VCaP (cell line): ENCODE data around the gene URI1.

Source experiments
- H3K27ac ChIP-seq: fragments of 450-650 bp; 2 replicates; pipeline ENCODE4 v1.5.1; 2017
- TF ChIP-seq, protein P1 (sequence below): fragments of 450-650 bp; conservative IDR thresholded peaks from 2 replicates; pipeline ENCODE4 v1.5.1; 2017; ENCODE audit warnings: mild to moderate bottlenecking, moderate library complexity

Gene URI1

DNA sequence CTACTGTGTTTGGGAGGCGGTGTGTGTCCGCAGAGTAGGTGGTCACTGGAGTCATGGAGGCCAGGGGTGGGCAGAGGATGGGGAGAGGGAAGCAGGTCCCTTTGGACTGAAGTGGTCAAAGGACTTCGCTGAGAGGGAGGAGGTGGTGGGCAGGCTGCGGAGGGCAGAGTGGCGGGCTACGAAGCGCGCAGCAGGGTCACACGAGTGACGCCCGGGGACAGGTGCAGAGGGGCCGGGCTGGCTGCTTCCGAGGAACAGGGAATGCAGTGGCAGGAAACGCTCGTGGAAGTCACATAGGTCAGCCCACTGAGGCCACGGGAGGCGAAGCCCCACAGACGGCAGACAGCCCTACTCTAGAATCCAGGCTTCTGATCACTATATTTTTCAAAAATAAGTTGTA, 111.5 kb downstream of the URI1 start:
- TF ChIP-seq, protein P1, sequence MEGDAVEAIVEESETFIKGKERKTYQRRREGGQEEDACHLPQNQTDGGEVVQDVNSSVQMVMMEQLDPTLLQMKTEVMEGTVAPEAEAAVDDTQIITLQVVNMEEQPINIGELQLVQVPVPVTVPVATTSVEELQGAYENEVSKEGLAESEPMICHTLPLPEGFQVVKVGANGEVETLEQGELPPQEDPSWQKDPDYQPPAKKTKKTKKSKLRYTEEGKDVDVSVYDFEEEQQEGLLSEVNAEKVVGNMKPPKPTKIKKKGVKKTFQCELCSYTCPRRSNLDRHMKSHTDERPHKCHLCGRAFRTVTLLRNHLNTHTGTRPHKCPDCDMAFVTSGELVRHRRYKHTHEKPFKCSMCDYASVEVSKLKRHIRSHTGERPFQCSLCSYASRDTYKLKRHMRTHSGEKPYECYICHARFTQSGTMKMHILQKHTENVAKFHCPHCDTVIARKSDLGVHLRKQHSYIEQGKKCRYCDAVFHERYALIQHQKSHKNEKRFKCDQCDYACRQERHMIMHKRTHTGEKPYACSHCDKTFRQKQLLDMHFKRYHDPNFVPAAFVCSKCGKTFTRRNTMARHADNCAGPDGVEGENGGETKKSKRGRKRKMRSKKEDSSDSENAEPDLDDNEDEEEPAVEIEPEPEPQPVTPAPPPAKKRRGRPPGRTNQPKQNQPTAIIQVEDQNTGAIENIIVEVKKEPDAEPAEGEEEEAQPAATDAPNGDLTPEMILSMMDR: no peak
- H3K27ac ChIP-seq: no peak overlapping the region

DNA sequence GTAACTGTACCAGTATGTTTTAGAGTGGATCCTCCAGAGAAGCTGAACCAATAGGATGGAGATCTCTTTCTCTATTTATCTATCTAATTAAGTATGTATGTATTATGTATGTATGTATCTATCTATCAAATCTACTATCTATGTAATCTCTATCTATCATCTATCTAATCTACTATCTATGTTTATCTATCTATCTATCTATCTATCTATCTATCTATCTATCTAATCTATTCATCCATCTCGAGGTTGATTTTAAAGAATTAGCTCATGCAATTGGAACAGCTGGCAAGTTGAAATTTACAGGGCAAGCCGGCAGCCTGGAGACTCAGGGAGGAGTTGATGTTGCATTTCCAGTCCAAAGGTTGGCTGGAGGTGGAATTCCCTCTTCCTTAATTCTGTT, 112.2 kb downstream of the URI1 start:
- H3K27ac ChIP-seq: no peak overlapping the region
- TF ChIP-seq, protein P1: no peak

DNA sequence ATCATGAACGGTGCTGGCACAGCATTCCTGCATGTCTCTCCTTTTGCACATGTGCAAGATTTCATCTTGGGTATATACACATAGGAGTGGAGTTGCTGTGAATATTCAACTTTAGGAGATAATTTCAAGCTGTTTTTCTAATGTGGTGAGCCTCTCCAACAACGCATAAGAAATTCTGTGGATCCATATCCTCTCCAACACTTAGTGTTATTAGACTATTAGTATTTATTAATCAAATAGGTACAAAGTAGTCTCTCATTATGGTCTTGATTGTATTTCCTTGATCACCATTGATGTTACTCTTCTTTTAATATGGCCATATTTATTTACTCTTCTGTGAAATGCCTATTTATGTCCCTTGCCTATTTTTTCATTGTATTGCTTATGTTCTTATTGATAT, 114.5 kb downstream of the URI1 start:
- H3K27ac ChIP-seq: no peak overlapping the region
- TF ChIP-seq, protein P1: no peak

DNA sequence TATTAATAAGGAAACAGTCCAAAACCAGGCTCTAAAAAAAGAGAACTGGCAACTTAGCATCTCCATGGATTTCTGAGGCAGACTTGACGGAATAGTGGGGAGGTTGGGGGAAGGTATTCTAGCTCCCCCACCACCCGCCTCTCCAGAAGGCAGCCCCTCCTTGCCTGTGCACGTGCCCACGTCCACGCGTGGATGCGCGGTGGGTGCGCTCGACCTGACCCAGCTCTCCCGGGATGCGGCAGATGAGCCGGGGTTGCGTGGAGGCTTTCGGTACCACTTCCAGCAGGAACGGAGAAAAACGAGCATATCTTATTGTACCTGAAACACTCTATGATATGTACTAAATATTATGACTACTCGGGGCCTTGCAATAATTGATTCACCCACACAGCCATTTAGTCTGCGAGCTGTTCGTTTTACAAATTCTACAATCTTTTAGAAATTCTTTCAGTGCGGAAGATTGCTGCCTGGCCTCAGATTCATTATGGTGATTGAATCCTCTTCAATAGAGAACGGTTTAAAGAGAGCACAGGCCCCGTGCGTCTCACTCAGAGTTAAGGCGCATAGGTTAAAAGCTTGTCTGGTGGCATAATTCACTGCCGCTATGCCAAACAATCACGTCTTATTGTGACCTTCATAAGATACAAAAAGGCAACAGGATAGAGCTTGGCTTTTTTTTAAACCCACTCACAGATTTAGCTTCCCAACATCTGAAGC, 117.9 kb downstream of the URI1 start:
- H3K27ac ChIP-seq: no peak overlapping the region
- TF ChIP-seq, protein P1: no peak

DNA sequence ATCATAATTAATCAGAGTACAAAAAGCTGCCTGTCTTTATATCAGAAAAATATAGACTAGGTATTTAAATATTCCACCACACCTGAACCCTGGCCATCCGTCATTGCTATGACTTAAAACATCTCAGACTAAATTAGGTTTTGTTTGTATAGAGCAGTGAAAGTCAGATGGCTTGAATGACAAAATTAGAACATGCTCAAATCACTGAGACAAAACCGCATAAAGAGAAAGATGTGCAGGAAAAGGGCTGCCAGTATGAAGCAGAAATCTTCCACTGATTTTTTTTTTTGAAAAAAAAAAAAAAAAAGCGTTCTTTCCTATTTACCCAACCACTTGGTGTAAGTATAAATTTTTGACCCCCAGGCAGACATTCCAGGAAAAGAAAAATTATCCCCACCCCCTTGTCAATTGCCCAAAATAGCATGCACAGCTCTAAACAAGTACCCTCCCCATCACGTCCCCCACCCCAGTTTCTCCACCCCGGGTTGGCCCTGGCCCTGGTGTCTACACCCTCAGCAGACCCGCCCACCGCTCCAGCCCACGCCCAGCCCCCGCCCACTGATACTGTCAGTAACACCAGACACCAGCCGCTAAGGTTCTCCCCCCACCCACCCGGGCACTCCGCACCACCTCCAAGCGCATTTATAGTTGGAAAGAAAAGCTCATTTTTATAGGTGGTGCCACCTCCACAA, 118.6 kb downstream of the URI1 start:
- TF ChIP-seq, protein P1: no peak
- H3K27ac ChIP-seq: no peak overlapping the region

DNA sequence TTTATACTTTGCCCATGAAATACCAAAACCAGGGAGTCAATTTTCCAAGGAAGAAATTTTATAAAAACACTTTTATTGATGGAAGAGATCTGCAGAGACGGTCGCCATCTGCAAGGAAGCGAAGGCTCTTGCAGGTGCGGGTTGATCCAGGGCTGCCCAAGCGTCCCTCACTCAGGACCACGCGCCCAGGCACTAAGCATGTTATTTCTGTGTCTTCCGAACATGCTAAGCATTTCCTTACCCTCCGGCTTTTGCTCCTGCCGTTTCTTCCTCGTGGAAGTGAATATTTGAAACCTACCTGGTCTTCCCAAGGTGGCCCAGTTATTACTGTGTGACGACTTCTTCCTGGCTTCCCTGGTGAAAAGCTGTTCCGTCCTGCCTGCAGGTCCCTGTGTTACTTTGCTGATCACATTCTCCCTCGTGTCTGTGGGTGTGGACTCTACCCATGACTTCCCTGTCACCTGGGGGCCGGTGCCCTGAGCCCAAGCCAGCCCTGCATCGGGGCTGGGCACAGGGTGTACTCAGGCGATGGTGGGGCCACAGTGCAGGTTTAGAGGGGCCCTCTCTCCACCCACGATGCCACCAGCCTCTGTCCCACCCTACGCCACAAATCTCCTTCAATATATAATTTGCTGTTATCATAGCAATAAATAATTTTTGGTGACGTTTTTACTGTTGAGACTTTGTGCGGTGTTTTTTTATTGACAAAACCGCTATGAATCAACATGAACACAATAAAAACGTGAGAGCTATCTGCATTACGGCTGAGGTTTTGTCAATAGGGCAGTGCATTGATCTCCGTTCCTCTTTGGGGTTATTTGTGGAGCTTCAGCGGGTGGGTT, 119.4 kb downstream of the URI1 start:
- TF ChIP-seq, protein P1: no peak
- H3K27ac ChIP-seq: peak overlapping the region; percentile 31; the same call in 1 of the 2 replicates
